Measurements from ENCODE around the gene PLET1.

- TF ChIP-seq POLR2A (IDR thresholded peaks at IDR 0.05; ENCODE audit: low read length) (peak; percentile 29), GATA1 (IDR thresholded peaks at IDR 0.05; ENCODE audit: low read depth, low read length) (no peak)
These were observed 29.8 kb upstream of the PLET1 start for GRCh38 chr11:112290493-112290850.
